ENCODE data around the gene FMNL2. TPM values are rescaled to one million over a fixed set of nuclear protein-coding genes. Genes with fewer than 3 reads are reported as not detected.
A peak's percentile ranks its signal among the peaks of the same experiment; 100 is the strongest.

The FMNL2 gene
- total RNA-seq, 1 donor from 2014 or later, result 24.7 TPM

DNA sequence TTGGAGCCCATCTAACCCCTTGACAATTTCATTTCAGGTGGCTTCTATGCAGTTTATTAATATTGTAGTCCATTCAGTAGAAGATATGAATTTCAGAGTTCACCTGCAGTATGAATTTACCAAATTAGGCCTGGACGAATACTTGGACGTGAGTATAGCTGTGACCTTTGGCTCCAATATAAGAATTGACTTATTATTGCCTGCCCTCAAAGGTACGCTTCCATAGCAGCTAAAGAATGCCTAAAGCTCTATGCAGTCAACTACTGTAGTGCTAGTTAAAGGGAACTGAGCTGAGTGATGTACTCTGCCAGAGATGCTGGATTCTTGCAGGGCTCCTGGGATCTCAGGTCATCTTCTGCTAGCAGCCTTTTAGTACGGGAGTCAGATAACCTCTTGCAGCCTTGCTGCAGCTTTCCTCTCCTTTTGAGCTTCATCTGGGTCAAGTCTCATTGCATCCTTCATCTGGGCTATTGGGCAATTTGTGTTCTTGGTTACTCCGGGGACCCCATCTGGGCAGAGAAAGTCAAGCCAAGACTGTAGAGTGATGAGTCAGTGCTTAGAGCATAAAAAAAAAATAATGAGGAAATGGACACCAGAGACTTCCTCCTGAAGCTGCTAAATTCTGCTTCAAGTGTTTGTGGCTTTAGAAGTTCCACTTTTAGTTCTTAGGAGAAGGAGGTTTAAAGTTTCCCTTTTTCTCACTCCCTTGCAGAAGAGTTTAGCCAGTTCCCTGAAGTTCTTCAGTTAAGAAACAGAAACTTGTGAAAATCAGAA, 276.7 kb downstream of the FMNL2 start:
- Histone ChIP-seq H3K4me3 (ENCODE audit: low read depth, low read length) (no peak overlapping the region), H3K27me3 (ENCODE audit: control insufficient read depth, insufficient read depth, low read length) (no peaks in the 10 kb centered on the region), H3K36me3 (ENCODE audit: control insufficient read depth, insufficient read depth, low read length) (peaks cover 2% of the 10 kb centered on the region)
- FAIRE-seq (no peak), DNase-seq (ENCODE audit: low read depth) (peak; percentile 68)
- TF ChIP-seq, protein P1, sequence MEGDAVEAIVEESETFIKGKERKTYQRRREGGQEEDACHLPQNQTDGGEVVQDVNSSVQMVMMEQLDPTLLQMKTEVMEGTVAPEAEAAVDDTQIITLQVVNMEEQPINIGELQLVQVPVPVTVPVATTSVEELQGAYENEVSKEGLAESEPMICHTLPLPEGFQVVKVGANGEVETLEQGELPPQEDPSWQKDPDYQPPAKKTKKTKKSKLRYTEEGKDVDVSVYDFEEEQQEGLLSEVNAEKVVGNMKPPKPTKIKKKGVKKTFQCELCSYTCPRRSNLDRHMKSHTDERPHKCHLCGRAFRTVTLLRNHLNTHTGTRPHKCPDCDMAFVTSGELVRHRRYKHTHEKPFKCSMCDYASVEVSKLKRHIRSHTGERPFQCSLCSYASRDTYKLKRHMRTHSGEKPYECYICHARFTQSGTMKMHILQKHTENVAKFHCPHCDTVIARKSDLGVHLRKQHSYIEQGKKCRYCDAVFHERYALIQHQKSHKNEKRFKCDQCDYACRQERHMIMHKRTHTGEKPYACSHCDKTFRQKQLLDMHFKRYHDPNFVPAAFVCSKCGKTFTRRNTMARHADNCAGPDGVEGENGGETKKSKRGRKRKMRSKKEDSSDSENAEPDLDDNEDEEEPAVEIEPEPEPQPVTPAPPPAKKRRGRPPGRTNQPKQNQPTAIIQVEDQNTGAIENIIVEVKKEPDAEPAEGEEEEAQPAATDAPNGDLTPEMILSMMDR (IDR thresholded peaks at IDR 0.05; ENCODE audit: insufficient read depth, low read length, severe bottlenecking), result no peak

DNA sequence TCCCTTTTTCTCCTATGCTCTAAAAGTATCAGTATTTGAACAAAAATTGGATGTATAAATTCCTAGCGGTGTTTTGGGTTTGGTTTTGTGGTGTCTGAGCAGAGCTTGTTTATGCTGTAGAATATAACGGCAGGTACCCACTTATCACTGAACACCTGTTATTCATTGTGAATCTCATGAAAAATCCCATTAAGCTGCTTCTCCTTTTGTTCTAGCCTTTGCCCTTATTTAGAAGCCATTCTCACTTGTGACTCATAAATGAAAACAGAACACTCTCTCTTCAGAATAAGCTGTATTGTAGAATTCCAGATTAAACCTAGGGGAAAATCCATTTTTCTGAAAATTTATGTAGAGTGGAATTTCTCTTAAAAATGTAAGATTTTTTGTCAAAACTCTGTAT, 278.3 kb downstream of the FMNL2 start:
- Histone ChIP-seq H3K36me3 (ENCODE audit: control insufficient read depth, insufficient read depth, low read length) (peaks cover 6% of the 10 kb centered on the region), H3K27me3 (ENCODE audit: control insufficient read depth, insufficient read depth, low read length) (no peaks in the 10 kb centered on the region), H3K4me3 (ENCODE audit: low read depth, low read length) (no peak overlapping the region)
- FAIRE-seq (no peak), DNase-seq (ENCODE audit: low read depth) (no peak)
- TF ChIP-seq, protein P1 (IDR thresholded peaks at IDR 0.05; ENCODE audit: insufficient read depth, low read length, severe bottlenecking), result no peak

DNA sequence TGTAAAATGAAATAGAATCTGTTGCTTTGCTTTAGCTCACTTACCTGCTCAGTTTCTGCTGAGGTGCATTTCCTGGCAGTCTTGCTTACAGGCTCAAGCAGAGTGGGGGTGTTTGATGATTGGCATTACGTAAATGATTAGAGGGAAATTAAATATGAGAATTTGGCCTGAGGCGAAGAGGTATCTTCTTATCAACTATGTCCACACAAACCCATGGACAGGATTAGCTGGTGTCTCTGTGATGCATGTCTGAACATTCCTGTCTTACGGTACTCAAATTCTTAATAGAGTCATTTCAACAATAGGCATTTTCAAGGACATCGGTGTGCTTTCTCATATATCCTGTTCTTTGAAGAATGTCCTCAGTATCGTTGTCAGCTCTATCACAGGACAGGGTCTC, 280.2 kb downstream of the FMNL2 start:
- TF ChIP-seq, protein P1 (IDR thresholded peaks at IDR 0.05; ENCODE audit: insufficient read depth, low read length, severe bottlenecking), result no peak
- DNase-seq (ENCODE audit: low read depth) (peak; percentile 59), FAIRE-seq (no peak)
- H3K4me3 ChIP-seq (ENCODE audit: low read depth, low read length), result no peak overlapping the region
- H3K36me3 ChIP-seq (ENCODE audit: control insufficient read depth, insufficient read depth, low read length), result peaks cover 10% of the 10 kb centered on the region
- no peaks in the 10 kb centered on the region for H3K27me3 ChIP-seq (ENCODE audit: control insufficient read depth, insufficient read depth, low read length)

DNA sequence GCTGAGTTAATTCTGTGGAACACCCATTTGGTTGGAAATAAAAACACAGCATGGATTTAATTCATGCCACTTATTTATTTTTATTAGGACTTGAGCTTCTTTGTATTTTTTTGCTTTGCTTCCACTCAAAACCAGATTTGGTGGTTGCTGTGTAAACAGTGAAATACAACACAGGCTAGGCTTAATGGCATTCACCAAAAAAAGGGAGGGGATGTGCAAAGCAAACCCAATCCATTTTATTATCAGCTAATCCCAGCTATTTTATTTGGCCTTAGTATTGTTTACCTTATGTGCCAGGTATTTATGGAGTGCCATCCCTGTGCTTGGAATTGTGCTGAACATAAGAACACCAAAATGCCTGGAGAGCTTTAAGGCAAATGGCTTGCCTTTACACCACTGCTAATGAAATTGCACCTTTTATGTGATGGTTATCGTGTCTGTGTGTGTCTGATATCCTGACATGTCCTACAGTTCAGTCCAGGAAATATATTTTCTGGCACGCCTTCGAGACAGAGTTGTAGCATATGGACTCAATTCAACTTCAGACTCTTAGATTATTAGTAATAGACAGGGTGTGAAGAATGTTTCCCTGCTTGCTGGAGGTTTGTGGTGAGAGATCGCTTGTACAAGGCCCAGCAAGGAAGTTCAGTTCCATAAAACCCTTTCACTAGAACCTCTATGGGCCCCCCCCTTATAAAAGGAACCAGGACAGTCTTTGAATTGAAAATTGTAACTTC, 282.6 kb downstream of the FMNL2 start:
- FAIRE-seq, result no peak
- no peak for DNase-seq (ENCODE audit: low read depth)
- H3K4me3 ChIP-seq (ENCODE audit: low read depth, low read length), result no peak overlapping the region
- TF ChIP-seq, protein P1 (IDR thresholded peaks at IDR 0.05; ENCODE audit: insufficient read depth, low read length, severe bottlenecking), result no peak
- H3K36me3 ChIP-seq (ENCODE audit: control insufficient read depth, insufficient read depth, low read length), result peaks cover 13% of the 10 kb centered on the region
- H3K27me3 ChIP-seq (ENCODE audit: control insufficient read depth, insufficient read depth, low read length), result no peaks in the 10 kb centered on the region

DNA sequence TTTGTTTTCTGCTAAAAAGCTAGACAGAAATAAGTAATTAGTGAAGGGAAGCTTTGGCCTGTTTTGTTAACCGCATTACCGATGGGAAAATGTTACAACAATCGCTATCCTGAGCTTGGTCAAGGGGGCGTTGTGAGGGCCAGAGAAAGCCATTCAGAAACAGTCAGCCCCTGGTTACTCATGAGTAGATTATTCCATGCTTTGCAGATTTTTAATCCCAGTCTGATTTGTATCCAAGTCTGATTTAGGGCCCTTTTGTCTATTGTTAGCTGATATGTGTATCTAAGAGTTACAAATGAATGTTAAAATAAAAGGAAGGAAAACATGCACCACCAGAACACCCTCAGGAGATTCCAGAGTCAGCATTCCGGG, 283.2 kb downstream of the FMNL2 start:
- peaks cover 15% of the 10 kb centered on the region for H3K36me3 ChIP-seq (ENCODE audit: control insufficient read depth, insufficient read depth, low read length)
- no peaks in the 10 kb centered on the region for H3K27me3 ChIP-seq (ENCODE audit: control insufficient read depth, insufficient read depth, low read length)
- DNase-seq (ENCODE audit: low read depth) (no peak), FAIRE-seq (no peak)
- TF ChIP-seq, protein P1 (IDR thresholded peaks at IDR 0.05; ENCODE audit: insufficient read depth, low read length, severe bottlenecking), result no peak
- H3K4me3 ChIP-seq (ENCODE audit: low read depth, low read length), result no peak overlapping the region
